ENCODE results near the gene CDK5R2. TPM values are rescaled to one million over a fixed set of nuclear protein-coding genes. Genes with fewer than 3 reads are reported as not detected.

CDK5R2 gene
- total RNA-seq, 2 experiments from 2014 or later, result not detected

DNA sequence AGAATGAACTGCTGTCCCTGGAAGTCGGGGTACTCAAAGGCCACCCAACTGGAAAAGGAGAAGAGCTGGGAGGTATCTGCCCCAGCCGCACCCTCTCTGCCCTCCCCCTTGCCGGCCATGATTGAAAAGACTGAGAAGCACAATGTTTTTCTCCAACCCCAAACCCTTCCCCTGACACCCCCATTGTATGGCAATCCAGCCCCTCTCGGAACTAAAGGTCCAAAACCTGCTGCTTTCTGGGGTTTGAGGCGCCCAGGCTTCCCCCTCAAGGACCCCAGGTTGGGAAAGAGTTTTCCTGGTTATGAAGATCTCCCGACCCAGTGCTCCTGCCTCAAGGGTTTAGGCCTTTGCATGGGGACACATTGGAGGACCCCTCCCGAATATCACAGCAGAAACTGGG is 32.7 kb downstream of the CDK5R2 start:
- no peaks in the 10 kb centered on the region for H3K9me3 Mint-ChIP-seq (ENCODE audit: insufficient read depth)
- H3K4me3 Mint-ChIP-seq, result no peak overlapping the region
- no peaks in the 10 kb centered on the region for H3K36me3 Mint-ChIP-seq (ENCODE audit: low read depth)
- ATAC-seq (no peak), DNase-seq (no peak)
- ChIA-PET POLR2A (no interaction called here), CTCF (interaction anchor here (1.2 to 2.4 kb wide), 2 partner anchors 12 to 38 kb away, joined by 4 to 7 read pairs; no protein-coding TSS in a partner anchor)
- H3K27me3 Mint-ChIP-seq (ENCODE audit: low read depth), result peaks cover 87% of the 10 kb centered on the region
- H3K27ac Mint-ChIP-seq, result no peak overlapping the region
- H3K4me1 Mint-ChIP-seq (ENCODE audit: low read depth), result peaks cover 8% of the 10 kb centered on the region

DNA sequence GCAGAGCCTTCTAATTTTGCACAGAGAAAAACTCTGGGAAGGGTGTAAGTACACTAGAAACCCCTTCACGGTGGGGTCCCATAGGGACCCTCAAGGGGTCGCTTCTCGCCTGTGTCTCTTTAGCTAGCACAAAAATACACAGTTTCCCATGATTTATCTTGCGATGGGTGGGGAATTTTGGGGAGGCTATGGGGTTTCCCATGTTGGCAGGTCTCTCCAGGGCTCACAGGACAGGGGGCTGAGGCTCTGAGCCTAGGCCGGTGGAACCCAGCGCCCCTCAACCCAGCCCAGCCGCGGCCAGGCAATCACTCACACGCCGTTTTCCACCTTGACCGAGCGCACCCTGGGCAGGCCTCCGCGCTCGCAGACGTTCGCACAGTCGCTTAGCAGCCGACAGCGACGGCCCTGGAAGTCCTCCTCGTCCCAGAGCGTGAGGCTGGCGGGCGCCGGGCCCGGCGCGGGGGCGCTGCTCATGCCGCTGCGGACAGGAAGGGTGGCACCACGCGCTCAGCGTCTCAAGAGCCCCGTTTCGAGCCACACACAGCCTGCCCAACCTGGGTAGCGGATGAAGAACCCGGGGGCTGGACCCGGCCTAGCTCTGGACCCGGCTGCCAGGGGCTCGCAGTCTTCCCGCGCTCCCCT is 33.4 kb downstream of the CDK5R2 start:
- CTCF ChIA-PET, result interaction anchor here (1.2 to 2.4 kb wide), 3 partner anchors 10 to 37 kb away, joined by 4 to 7 read pairs (median 4); no protein-coding TSS in a partner anchor

DNA sequence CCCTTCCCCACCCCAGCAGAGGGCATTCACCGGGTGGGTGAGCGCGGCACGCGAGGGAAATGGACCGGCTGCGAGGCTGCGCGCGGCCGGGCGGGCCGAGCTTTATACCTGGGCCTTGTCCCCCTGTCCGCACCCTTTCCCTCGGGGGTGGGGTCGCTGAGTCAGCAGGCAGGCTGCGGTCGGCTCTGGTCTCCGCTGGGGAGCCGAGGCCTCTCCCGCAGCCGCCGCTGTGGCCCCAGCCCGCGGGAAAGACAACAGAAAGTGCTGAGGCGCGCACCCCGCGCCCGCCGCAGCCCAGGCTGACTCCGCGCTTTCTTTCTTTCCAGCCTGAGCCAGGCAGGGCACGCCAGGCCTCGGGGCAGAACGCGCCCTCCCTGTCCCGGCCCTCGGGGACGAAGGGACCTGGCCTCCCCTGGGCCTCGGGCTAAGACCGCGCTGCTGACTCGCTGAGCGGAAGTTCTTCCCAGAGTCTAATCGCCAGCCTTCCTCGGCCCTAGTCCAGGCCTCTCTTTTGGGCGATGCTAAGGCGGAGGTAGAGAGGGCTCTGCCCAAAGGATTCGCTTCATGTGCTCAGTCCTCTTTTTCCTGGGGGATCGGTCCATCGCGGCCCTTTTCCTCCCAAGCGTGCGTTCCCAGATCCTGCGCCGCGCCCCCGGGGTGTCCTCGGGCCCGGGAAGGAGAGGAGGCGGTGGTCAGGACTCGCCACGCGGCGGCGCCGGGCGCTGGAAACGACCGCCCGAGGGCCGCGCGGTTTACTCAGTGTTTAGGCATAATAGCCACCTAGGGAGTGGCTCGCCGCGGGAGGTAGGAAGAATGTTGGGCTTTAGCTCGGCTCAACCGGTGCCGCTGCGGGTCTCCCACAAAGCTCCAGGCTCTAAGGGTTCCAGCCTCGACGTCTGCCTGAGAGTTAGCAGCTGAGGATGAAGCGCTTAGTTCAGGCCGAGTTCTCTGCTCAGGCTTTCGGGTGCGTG is 34.2 kb downstream of the CDK5R2 start, which contains the start of gene CRYBA2:
Gene CRYBA2 (minus strand): TSS at position 78 of the 971 bp plus-strand sequence. CDS start 246 bp downstream, outside the sequence.
- Mint-ChIP-seq H3K9me3 (ENCODE audit: insufficient read depth) (no peaks in the 10 kb centered on the region), H3K27ac (no peak within 1 kb of the TSS), H3K27me3 (ENCODE audit: low read depth) (peaks cover 89% of the 10 kb centered on the region), H3K36me3 (ENCODE audit: low read depth) (no peaks in the 10 kb centered on the region), H3K4me1 (ENCODE audit: low read depth) (peaks cover 8% of the 10 kb centered on the region), H3K4me3 (no peak within 1 kb of the TSS)
- DNase-seq, result no peak
- ChIA-PET POLR2A (interaction anchor here (0.5 kb wide), 1 partner anchor 389 kb away, joined by 3 read pairs; no protein-coding TSS in a partner anchor), CTCF (interaction anchor here (0.8 to 4.9 kb wide), 7 partner anchors 9 to 160 kb away, joined by 3 to 58 read pairs (median 10); partner anchors contain the start of gene FEV)
- no peak for ATAC-seq

More for the DNA sequence above, 33.4 kb downstream of the CDK5R2 start:
- Mint-ChIP-seq H3K27ac (no peak overlapping the region), H3K4me1 (ENCODE audit: low read depth) (peaks cover 8% of the 10 kb centered on the region), H3K9me3 (ENCODE audit: insufficient read depth) (no peaks in the 10 kb centered on the region), H3K4me3 (no peak overlapping the region), H3K27me3 (ENCODE audit: low read depth) (peaks cover 85% of the 10 kb centered on the region), H3K36me3 (ENCODE audit: low read depth) (no peaks in the 10 kb centered on the region)
- POLR2A ChIA-PET, result no interaction called here
- ATAC-seq (no peak), DNase-seq (no peak)

DNA sequence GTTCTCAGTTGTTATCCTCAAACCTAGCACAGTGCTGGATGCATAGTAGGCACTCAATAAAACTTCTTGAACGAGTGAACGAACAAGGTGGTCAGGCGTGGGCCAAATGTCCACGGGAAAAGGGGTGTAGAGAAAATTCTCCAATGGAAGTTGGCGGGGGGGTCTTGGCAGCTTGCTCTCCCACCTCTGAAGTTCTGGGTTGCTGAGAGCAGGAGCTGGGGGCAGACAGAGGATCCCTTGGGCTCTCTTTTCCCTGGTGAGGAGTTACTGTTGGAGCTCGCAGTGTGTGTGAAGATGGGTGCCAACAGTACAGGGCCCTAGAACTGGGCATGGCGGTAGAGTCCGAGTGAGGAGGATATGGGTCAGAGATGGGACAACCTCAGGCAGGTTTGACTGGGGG is 36.1 kb downstream of the CDK5R2 start:
- DNase-seq, result no peak
- Mint-ChIP-seq H3K27ac (no peak overlapping the region), H3K4me3 (no peak overlapping the region), H3K27me3 (ENCODE audit: low read depth) (peaks cover 83% of the 10 kb centered on the region), H3K4me1 (ENCODE audit: low read depth) (peaks cover 8% of the 10 kb centered on the region), H3K36me3 (ENCODE audit: low read depth) (no peaks in the 10 kb centered on the region), H3K9me3 (ENCODE audit: insufficient read depth) (no peaks in the 10 kb centered on the region)
- no peak for ATAC-seq
- ChIA-PET POLR2A (no interaction called here), CTCF (interaction anchor here (0.8 to 4.9 kb wide), 16 partner anchors 10 to 299 kb away, joined by 3 to 58 read pairs (median 4); partner anchors contain the start of gene FEV)

DNA sequence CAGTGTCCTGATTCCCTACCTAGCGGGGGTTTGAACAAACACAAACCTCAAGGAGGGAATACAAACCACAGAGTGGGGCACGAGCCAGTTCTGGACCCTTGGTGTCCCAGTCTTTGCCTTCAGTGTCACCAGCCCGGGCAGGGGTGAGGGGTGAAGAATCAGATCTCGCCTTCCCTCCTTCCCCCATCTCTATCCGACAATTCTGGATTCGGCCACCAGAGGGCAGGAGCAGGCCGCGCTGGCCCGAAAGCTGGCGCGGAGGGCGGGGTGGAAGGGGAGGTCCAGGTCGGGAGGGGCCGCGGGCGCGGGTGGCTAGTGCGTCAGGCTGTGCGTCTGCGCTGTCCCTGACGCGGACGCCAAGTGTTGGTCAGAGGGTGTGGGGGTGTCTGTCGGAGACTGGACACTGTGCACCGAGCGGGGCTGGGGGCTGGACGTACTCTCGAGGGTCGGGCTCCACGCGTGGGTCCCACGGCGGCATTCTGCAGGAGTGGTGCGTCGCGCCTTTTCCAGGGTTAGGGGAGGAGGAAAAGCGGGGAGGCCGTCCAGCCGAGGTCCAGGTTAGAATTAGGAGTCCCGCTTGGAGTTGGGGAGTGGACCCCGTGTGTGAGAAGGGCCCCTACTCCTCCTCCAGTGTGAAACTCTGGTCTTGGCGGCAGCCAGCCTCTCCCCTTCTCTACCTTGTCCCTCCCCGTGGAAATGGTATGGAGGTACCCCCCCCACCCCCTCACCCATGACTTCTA is 36.7 kb downstream of the CDK5R2 start:
- POLR2A ChIA-PET, result no interaction called here
- peak; percentile 81 for DNase-seq
- Mint-ChIP-seq H3K27ac (no peak overlapping the region), H3K4me1 (ENCODE audit: low read depth) (peaks cover 8% of the 10 kb centered on the region), H3K36me3 (ENCODE audit: low read depth) (no peaks in the 10 kb centered on the region), H3K9me3 (ENCODE audit: insufficient read depth) (no peaks in the 10 kb centered on the region), H3K27me3 (ENCODE audit: low read depth) (peaks cover 83% of the 10 kb centered on the region), H3K4me3 (no peak overlapping the region)
- CTCF ChIA-PET, result interaction anchor here (1.0 to 4.9 kb wide), 15 partner anchors 9 to 216 kb away, joined by 3 to 58 read pairs (median 5); partner anchors contain the start of gene FEV
- ATAC-seq, result peak; percentile 61

DNA sequence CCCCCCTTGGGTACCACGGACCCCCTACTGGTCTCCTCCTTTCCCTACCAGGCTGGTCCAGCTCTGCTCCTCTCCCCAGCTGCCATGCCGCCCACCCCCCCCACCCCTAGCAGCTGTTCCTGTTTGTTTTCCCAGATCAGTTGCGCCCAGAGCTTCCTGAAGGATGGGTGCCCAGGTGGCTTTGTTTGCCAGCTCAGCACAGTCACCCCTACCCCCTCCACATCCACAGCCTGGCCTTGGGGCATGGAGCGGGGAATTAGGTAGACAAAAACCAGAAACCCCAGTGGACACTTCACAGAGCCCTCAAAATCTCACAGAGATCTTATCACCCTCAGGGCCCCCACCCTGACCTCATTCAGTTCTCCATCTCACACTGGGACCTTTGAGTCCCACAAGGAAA is 37.5 kb downstream of the CDK5R2 start:
- ChIA-PET POLR2A (no interaction called here), CTCF (interaction anchor here (1.0 to 4.9 kb wide), 6 partner anchors 8 to 215 kb away, joined by 3 to 58 read pairs (median 3); partner anchors contain the start of gene FEV)
- ATAC-seq (no peak), DNase-seq (no peak)
- Mint-ChIP-seq H3K27me3 (ENCODE audit: low read depth) (peaks cover 78% of the 10 kb centered on the region), H3K36me3 (ENCODE audit: low read depth) (no peaks in the 10 kb centered on the region), H3K4me3 (no peak overlapping the region), H3K27ac (no peak overlapping the region), H3K9me3 (ENCODE audit: insufficient read depth) (no peaks in the 10 kb centered on the region), H3K4me1 (ENCODE audit: low read depth) (peaks cover 8% of the 10 kb centered on the region)

DNA sequence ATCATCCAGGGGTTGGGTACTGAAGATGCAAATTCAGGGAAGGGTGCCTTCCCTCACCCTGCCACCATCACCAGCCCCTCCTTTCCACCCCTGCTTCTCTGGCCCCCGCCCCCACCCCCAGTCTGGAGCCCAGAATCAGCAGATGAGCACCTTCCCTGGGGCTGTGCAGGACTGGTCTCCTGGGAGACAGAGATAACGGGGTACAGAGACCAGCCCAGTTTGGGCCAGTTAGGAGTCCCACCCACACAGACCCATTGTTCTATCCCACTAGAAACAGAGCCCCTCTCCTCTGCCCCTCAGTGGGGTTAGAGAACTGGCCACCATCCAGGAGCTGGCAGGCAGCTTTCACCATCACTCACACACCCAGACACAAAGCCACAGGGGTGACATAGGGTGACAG is 38.3 kb downstream of the CDK5R2 start:
- no peaks in the 10 kb centered on the region for H3K9me3 Mint-ChIP-seq (ENCODE audit: insufficient read depth)
- ATAC-seq, result no peak
- ChIA-PET CTCF (interaction anchor here (1.4 to 4.9 kb wide), 2 partner anchors 15 to 157 kb away, joined by 3 to 58 read pairs; partner anchors contain the start of gene FEV), POLR2A (no interaction called here)
- peaks cover 74% of the 10 kb centered on the region for H3K27me3 Mint-ChIP-seq (ENCODE audit: low read depth)
- no peaks in the 10 kb centered on the region for H3K36me3 Mint-ChIP-seq (ENCODE audit: low read depth)
- H3K4me1 Mint-ChIP-seq (ENCODE audit: low read depth), result peaks cover 9% of the 10 kb centered on the region
- no peak for DNase-seq
- H3K27ac Mint-ChIP-seq, result no peak overlapping the region
- H3K4me3 Mint-ChIP-seq, result no peak overlapping the region

DNA sequence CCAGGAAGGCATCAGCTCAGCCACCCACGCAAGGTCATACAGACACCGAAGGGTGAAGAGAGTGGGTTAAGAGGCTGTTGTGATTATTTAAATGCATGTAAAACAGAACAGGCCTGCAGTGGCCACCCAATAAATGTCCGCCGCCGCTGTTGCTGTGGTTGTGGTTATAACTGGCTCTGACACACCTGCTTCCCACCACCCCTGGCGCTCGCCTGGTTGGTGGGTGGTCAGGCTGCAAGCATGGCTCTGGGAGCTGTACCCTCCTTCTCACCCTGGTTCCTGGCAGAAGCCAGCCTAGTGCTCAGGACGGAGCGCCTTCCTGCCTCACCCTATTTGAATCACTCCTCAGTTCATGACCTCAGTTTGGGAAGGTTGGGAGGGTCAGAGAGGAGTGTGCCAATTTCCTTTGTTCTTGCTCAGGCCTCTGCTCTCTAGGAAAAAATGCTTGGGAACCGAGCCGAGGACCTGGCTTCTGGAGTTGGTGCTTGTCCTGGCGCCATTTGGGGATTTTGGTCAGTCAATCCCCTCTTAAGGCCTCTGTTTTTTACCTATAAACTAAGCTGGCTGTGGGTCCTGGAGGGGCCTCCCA is 39.0 kb downstream of the CDK5R2 start:
- no peak overlapping the region for H3K27ac Mint-ChIP-seq

DNA sequence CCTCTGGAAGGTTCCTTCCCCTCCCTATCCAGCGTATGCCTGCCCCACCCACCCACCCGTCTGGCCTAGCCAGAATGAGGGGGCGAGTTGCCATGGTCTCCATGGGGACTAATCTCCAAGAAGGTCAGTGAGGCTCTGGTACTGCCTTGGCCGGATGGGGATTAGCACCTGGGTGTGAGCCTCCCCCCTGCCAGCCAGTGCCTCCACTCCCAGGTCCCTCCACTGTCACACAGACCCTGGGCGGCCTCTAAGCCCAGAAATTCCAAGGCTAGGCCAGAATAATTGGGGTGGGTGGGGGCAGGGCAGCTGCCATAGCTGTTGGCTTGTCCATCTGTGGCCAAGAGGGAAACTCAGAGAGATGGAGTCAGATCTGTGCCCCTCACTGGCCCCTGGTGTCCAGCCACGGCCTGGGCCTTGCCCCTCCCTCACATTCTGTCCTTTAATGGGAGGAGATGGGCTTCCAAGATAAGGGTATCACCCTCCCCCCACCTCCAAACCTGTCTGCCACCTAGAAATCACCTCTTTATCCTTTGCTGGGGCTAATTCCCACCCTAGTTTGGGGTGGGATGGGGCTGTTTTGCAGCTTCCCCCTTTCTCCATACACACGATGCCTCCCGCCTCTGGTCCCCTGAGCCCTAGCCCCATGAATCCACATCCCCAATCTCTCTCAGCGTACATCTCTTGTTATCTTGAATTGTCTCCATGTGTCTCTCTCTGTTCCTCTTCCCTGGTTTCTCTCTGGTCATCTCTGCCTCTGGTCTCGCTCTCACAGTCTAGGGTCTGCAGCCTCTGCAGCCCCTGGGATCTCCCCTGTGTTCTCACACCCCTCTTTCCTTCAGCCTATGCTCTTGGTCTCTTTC is 39.8 kb downstream of the CDK5R2 start:
- DNase-seq (no peak), ATAC-seq (no peak)
- Mint-ChIP-seq H3K36me3 (ENCODE audit: low read depth) (no peaks in the 10 kb centered on the region), H3K4me1 (ENCODE audit: low read depth) (peaks cover 9% of the 10 kb centered on the region), H3K27ac (no peak overlapping the region), H3K9me3 (ENCODE audit: insufficient read depth) (no peaks in the 10 kb centered on the region), H3K4me3 (no peak overlapping the region), H3K27me3 (ENCODE audit: low read depth) (peaks cover 79% of the 10 kb centered on the region)
- ChIA-PET POLR2A (no interaction called here), CTCF (interaction anchor here (1.3 kb wide), 2 partner anchors 11 to 19 kb away, joined by 3 read pairs; no protein-coding TSS in a partner anchor)

More for the DNA sequence above, 39.0 kb downstream of the CDK5R2 start:
- peaks cover 9% of the 10 kb centered on the region for H3K4me1 Mint-ChIP-seq (ENCODE audit: low read depth)
- ChIA-PET CTCF (interaction anchor here (1.3 to 4.9 kb wide), 3 partner anchors 12 to 156 kb away, joined by 3 to 58 read pairs (median 3); partner anchors contain the start of gene FEV), POLR2A (no interaction called here)
- no peak overlapping the region for H3K4me3 Mint-ChIP-seq
- no peaks in the 10 kb centered on the region for H3K9me3 Mint-ChIP-seq (ENCODE audit: insufficient read depth)
- no peak for ATAC-seq
- no peak for DNase-seq
- H3K27me3 Mint-ChIP-seq (ENCODE audit: low read depth), result peaks cover 79% of the 10 kb centered on the region
- no peaks in the 10 kb centered on the region for H3K36me3 Mint-ChIP-seq (ENCODE audit: low read depth)

DNA sequence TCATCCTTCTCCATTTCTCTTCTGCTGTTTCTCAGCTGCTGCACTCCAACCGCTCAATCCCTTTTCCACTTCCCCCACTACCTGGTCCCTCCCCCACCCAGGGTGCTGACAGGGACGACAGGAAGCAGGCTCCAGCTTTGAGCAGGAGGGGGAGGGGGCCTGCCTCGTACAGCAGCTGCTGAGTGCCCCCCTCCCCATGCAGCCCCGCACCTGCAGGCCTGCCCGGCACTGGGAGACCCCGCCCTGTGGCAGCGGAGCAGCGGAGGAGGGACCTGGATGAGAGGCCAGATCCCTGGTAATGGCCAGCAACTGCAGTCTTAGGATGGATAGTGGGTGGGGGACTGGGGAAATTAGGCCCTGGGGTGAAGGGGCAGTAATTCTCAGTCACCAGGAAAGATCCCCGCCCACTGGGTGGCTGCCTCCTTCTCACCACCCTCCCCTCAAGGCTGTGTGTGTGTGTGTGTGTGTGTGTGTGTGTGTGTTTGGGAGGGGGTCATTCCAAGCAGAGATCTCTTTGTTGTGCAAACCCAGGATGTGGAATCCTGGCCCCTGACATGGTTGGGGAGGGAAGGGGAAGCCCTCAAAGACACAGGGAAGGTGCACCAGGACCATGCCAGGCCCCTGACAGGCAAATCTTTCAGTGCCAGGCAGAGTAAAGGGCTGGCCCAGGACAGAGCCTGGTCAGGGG is 40.6 kb downstream of the CDK5R2 start:
- DNase-seq, result no peak
- Mint-ChIP-seq H3K27ac (no peak overlapping the region), H3K36me3 (ENCODE audit: low read depth) (no peaks in the 10 kb centered on the region), H3K4me3 (no peak overlapping the region), H3K27me3 (ENCODE audit: low read depth) (peaks cover 77% of the 10 kb centered on the region), H3K4me1 (ENCODE audit: low read depth) (peaks cover 9% of the 10 kb centered on the region), H3K9me3 (ENCODE audit: insufficient read depth) (no peaks in the 10 kb centered on the region)
- CTCF ChIA-PET, result interaction anchor here (1.3 kb wide), 2 partner anchors 10 to 19 kb away, joined by 3 read pairs; no protein-coding TSS in a partner anchor
- POLR2A ChIA-PET, result no interaction called here
- no peak for ATAC-seq

Data from activated CD8-positive, alpha-beta T cell treated with anti-CD3 and anti-CD28 coated beads, Interleukin-2, amount 10 ng/mL, durations not matched to agents 7 days and 5 days (primary cell).